Testis (tissue), 2 donors: ENCODE data around the gene ASAP2.

ENCODE experiments used
- CTCF ChIP-seq, 3 experiments: fragments of 450-650 bp in 2 of 3; fragments of 200-600 bp in 1 of 3; sonication (generic) in 1 of 3; IDR thresholded peaks; one replicate each; pipeline ENCODE4 v1.5.1; 2016 to 2019; ENCODE audit warnings: antibody characterized with exemption in 3 of 3, mild to moderate bottlenecking in 2 of 3, moderate library complexity in 1 of 3
- POLR2A ChIP-seq: fragments of 450-650 bp; IDR thresholded peaks from one replicate; pipeline ENCODE4 v1.6.1; 2017; ENCODE audit warnings: antibody characterized with exemption, mild to moderate bottlenecking, moderate library complexity

- no peak for TF ChIP-seq POLR2A
- no peak for TF ChIP-seq CTCF (IDR thresholded peaks at IDR 0.05)
Measured at GRCh38 chr2:9229470-9229820, 22.8 kb downstream of the ASAP2 start.
